ENCODE measurements around the gene EMC1. TPM values are rescaled to one million over a fixed set of nuclear protein-coding genes. Genes with fewer than 3 reads are reported as not detected.
"Not testable (repeated sequence)": the region's sequence is repeated elsewhere in the genome, so short reads cannot be mapped to it uniquely, and the experiment has no call there.

The EMC1 gene
- total RNA-seq, 1 donor from 2014 or later: 52.2 TPM

- Mint-ChIP-seq H3K4me1 (ENCODE audit: unreplicated experiment) (no peaks in the 10 kb centered on the region), H3K36me3 (ENCODE audit: unreplicated experiment) (peaks cover 61% of the 10 kb centered on the region), H3K27me3 (ENCODE audit: unreplicated experiment) (no peaks in the 10 kb centered on the region), H3K27ac (ENCODE audit: unreplicated experiment) (no peak overlapping the region), H3K9me3 (ENCODE audit: unreplicated experiment) (no peaks in the 10 kb centered on the region), H3K4me3 (ENCODE audit: unreplicated experiment) (no peak overlapping the region)
- no peak for DNase-seq (ENCODE audit: extremely low spot score, unreplicated experiment)
- TF ChIP-seq CTCF (IDR thresholded peaks at IDR 0.05): no peak
Observed at GRCh38 chr1:19190468-19190867, 60.9 kb downstream of the EMC1 start.

GRCh38 chr1:19189270-19189669 lies 62.1 kb downstream of the EMC1 start:
- Mint-ChIP-seq H3K27me3 (ENCODE audit: unreplicated experiment) (no peaks in the 10 kb centered on the region), H3K36me3 (ENCODE audit: unreplicated experiment) (peaks cover 70% of the 10 kb centered on the region), H3K9me3 (ENCODE audit: unreplicated experiment) (no peaks in the 10 kb centered on the region), H3K4me3 (ENCODE audit: unreplicated experiment) (no peak overlapping the region), H3K27ac (ENCODE audit: unreplicated experiment) (no peak overlapping the region), H3K4me1 (ENCODE audit: unreplicated experiment) (no peaks in the 10 kb centered on the region)
- no peak for TF ChIP-seq CTCF (IDR thresholded peaks at IDR 0.05)
- no peak for DNase-seq (ENCODE audit: extremely low spot score, unreplicated experiment)

GRCh38 chr1:19187852-19188251 lies 63.5 kb downstream of the EMC1 start:
- no peak overlapping the region for H3K4me3 Mint-ChIP-seq (ENCODE audit: unreplicated experiment)
- no peaks in the 10 kb centered on the region for H3K27me3 Mint-ChIP-seq (ENCODE audit: unreplicated experiment)
- no peak for TF ChIP-seq CTCF (IDR thresholded peaks at IDR 0.05)
- no peak for DNase-seq (ENCODE audit: extremely low spot score, unreplicated experiment)
- peaks cover 67% of the 10 kb centered on the region for H3K36me3 Mint-ChIP-seq (ENCODE audit: unreplicated experiment)
- no peaks in the 10 kb centered on the region for H3K9me3 Mint-ChIP-seq (ENCODE audit: unreplicated experiment)
- H3K4me1 Mint-ChIP-seq (ENCODE audit: unreplicated experiment): no peaks in the 10 kb centered on the region
- no peak overlapping the region for H3K27ac Mint-ChIP-seq (ENCODE audit: unreplicated experiment)

- Mint-ChIP-seq H3K36me3 (ENCODE audit: unreplicated experiment) (peaks cover 66% of the 10 kb centered on the region), H3K4me3 (ENCODE audit: unreplicated experiment) (no peak overlapping the region), H3K27ac (ENCODE audit: unreplicated experiment) (no peak overlapping the region), H3K27me3 (ENCODE audit: unreplicated experiment) (no peaks in the 10 kb centered on the region), H3K4me1 (ENCODE audit: unreplicated experiment) (no peaks in the 10 kb centered on the region), H3K9me3 (ENCODE audit: unreplicated experiment) (no peaks in the 10 kb centered on the region)
- no peak for TF ChIP-seq CTCF (IDR thresholded peaks at IDR 0.05)
- DNase-seq (ENCODE audit: extremely low spot score, unreplicated experiment): no peak
Observed at GRCh38 chr1:19186001-19186400, 65.3 kb downstream of the EMC1 start.

GRCh38 chr1:19182223-19182622 lies 69.1 kb downstream of the EMC1 start:
- Mint-ChIP-seq H3K27me3 (ENCODE audit: unreplicated experiment) (no peaks in the 10 kb centered on the region), H3K4me3 (ENCODE audit: unreplicated experiment) (no peak overlapping the region), H3K9me3 (ENCODE audit: unreplicated experiment) (no peaks in the 10 kb centered on the region), H3K27ac (ENCODE audit: unreplicated experiment) (no peak overlapping the region), H3K4me1 (ENCODE audit: unreplicated experiment) (no peaks in the 10 kb centered on the region), H3K36me3 (ENCODE audit: unreplicated experiment) (peaks cover 67% of the 10 kb centered on the region)
- DNase-seq (ENCODE audit: extremely low spot score, unreplicated experiment): no peak
- TF ChIP-seq CTCF (IDR thresholded peaks at IDR 0.05): no peak

GRCh38 chr1:19180265-19180657 lies 71.1 kb downstream of the EMC1 start:
- not testable (repeated sequence) for DNase-seq (ENCODE audit: extremely low spot score, unreplicated experiment); H3K9me3 Mint-ChIP-seq (ENCODE audit: unreplicated experiment); H3K4me3 Mint-ChIP-seq (ENCODE audit: unreplicated experiment); H3K27ac Mint-ChIP-seq (ENCODE audit: unreplicated experiment); H3K27me3 Mint-ChIP-seq (ENCODE audit: unreplicated experiment); H3K4me1 Mint-ChIP-seq (ENCODE audit: unreplicated experiment)
- peaks cover 67% of the 10 kb centered on the region for H3K36me3 Mint-ChIP-seq (ENCODE audit: unreplicated experiment)

Measured in osteocyte (in vitro differentiated cells).